Measurements from ENCODE around the gene ZNF648.
"Not testable (repeated sequence)": the region's sequence is repeated elsewhere in the genome, so short reads cannot be mapped to it uniquely, and the experiment has no call there.

Gene ZNF648, protein sequence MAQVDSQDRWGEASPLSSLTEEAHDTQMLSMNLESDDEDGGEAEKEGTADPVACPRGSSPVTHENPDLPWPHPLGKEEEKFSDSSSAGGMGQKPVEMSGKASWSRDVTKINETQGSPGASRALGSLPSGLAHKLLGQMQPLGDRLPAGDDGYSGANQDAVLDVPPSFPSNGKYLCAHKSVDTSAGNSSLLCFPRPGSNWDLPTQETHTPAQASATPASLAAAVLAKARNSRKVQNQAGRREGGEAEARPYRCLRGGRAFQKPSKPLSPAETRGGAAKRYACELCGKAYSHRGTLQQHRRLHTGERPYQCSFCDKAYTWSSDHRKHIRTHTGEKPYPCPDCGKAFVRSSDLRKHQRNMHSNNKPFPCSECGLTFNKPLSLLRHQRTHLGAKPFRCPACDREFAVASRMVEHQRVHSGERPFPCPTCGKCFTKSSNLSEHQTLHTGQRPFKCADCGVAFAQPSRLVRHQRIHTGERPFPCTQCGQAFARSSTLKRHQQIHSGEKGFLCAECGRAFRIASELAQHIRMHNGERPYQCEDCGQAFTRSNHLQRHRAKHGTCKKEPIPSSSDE

DNA sequence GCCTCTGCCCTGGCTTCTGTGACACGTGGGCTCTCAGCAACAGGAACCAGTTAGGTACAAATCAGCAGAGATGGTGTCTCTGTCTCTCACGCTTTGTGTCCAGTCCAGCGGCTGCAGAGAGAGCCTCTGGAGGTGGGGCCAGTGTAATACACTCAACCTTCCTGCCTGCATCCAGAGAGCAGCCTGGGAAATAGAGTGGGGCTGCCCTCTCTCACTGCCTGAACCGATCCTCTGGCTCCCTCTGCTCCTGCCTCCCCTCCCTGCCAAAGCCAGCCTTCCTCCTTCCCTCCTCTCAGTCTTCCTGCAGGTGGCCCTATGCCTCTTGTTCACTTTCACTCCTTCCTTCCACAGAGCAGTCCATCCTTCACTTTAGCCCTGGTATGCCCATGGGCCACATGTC lies at the start of gene ZNF648:
ZNF648 (minus strand) TSS at position 119 of the 400 bp plus-strand sequence. CDS start 3,702 bp downstream, outside the sequence.
- no peak for DNase-seq

DNA sequence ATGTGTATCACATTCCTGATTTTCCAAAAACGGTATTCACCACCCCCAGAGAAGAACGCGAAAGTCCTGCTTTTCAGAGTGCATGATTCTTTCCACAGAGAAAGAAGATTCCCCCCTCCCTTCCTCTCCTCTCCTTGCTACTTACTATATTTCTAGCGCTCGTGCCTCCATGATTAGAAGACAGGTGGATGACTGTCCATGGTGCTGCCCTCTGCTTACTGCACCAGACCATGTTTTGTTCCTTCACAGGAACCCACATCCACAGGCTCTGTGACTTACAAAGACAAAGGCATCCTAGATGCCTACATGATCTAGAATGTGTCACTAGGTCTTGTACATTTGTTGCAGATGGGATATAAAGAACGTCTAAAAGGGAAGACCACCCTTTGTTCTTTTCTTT lies 49.1 kb upstream of the ZNF648 start:
- no peak for DNase-seq

DNA sequence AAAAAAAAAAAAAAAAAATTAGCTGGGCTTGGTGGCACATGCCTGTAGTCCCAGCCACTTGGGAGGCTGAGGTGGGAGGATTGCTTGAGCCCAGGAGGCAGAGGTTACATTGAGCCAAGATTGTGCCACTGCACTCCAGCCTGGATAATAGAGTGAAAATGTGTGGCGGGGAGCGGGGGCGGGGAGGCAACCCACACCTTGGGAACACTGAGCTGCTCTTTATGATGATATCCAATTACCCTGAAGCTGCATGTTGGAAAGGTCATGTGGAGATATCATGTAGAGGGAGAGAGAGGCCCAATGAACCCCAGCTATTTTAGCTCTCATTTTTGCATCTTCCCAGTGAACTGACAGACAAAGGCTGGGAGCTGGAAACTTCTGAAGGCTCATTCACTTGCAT lies 48.3 kb upstream of the ZNF648 start:
- no peak for DNase-seq

DNA sequence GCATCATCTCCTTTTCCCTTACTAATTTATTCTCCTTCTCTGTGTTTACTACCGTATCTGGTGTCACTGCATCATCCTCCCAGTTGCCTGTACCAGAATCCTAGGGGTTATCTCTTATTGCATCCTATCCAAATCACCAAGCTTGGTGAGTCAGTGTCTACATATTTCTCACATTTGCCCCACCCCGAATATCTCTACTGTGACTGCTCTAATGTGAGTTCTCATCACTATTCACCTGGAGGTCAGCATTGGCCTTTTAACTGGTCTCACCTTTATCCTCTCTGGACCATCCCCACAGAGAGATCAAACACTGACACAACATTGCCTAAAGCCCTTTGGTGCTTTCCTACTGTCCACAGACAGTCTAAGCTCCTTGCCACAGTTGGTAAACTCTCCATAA lies 45.7 kb upstream of the ZNF648 start:
- no peak for DNase-seq

DNA sequence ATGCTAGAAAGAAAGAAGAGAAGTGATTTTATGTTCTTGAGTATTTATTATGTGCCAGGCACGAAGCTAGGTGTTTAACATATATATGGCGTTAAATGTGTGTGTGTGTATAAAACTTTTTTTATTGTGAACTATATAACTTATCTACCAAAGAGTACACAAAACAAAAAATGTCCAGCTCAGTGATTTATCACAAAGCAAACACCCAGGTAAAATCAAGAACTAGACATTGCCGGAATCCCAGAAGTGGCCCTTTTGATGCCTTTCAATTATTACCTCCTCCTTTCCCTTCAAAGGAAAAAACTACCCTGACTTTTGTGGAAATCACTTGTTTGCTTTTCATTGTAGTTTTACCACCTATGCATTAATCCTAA lies 40.5 kb upstream of the ZNF648 start:
- no peak for DNase-seq

DNA sequence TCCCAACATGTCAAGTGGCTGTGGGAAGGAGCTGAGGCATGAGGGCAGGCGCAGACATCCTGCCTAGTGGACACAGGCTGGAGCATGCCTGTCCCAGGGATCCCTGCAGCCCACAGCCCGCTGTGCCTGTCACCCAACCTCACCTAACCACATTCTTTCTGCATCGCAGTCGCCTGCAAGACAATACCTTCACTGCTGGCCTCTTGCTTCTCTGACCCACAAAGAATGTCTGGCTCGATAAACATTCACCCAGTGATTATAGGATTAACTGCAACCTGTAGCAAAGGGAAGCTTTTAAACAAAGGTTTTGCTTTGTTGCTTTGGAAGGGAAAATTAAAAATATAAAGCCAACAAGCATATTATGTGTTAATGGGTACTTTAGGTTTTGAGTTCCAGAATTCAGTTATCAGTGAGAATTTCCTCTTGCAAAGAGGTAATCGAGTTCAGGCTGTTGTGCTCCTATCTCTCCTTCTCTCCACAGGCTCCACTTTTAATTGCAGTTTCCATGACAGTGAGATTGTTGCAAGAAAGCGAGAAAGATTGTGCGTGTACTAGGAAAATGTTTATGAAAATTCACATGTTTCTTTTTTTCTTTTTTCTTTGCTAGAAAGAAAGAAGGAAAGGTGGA lies 40.0 kb upstream of the ZNF648 start:
- no peak for DNase-seq

DNA sequence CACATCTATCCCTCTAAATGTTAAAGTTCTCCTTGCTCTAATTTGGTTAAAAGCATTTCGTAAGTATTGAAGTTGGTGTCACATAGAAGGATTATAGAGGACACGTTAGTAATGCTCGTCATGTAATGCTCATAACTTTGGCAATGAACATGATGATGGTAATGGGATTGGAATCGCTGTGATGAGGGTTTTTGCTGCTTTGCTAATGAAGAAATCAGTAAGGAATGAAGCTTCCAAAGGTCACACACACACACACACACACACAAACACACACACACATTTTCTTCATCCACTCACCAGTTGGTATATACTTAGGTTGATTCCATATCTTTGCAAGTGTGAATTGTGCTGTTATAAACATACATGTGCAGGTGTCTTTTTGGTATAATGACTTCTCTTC lies 36.8 kb upstream of the ZNF648 start:
- DNase-seq, result no peak

DNA sequence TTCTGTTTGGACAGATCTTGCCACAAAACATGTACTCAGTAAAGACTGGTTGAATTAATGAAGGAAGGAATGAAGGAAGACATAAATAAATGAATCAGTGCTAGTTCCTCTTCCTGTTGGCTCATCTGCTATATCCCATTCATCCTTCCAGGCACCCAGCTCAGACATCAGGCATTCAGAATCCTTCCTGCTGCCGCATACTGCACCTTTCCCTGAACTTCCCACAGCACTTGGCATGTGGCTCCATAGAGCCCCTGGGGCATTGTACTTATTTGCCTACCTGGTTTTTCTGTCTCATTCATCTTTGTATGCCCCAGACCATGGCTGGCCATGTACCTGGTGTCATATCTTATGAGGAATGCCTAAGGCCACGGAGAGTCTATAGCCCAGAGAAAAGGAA lies 34.4 kb upstream of the ZNF648 start:
- DNase-seq, result no peak

DNA sequence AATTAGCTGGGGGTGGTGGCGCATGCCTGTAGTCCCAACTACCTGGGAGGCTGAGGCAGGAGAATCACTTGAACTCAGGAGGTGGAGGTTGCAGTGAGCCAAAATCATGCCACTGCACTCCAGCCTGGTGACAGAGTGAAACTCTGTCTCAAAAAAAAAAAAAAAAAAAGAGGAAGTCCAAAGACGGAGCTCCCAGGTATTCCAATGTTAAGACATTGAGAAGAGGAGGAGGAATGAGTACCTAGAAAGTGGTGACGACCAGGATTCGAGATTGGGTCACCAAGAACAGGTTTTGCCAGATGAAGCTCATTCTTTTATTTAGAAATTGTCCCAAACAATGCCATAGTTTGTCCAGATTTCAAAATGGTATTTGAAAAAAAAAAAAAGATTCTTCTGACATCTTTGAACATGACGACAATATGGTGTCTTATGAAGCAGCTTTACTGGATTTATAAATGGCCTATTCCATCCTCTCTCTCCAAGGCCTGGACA lies 33.0 kb upstream of the ZNF648 start:
- not testable (repeated sequence) for DNase-seq

DNA sequence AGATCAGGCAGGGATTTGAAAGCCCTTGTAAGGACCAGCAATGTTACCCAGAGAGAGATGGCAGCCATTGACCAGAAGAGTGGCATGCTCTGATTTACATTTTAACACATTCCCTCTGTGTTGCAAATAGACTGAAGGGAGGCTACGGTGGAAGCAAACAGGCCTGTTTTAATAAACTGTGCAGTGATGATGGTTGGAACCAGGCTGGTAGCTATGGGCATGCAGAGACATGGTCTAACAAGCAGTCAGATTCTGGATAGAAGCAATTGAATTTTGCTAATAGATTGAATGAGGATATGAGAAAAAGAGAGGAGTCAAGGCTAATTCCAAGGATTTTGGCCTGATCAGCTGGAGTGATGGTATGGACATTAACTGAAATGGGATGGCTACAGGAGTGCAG lies 32.3 kb upstream of the ZNF648 start:
- no peak for DNase-seq

DNA sequence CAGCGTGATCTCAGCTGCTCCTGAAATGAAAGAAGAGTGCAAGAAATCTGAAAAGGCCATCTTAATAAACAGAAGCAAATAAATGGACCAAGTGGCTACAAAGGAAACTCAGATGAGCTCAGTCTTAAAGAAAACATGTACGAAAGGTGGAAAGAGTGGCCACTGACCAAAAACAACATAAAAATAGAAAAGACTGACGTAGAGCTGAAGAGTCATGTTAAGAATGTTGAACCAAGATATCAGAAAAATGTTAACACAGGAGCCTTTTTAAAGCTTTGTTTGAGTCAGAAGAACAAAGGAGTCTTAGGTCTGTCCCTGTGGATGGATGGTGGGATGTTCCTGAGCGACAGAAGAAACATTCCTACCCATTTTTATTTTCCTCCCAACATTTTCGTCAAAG lies 30.8 kb upstream of the ZNF648 start:
- DNase-seq, result no peak

DNA sequence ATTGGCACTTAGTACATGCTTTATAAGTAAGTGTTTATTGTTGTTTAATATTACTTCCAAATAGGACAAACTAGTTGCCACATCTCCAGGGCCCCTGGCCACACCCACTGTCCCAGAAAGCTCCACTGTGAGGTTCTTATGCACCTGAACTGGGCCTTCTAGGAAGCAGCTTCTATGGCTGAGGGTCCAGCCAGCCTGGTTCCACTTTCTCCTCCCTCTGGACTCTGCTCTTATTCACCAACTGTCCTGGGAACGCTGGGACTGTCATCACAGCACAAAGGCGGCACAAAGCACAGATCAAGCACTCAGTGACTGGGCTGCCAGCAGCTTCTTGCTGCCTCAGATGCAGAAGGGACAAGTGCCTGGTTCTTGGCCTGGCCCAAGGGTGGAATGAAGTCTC lies 29.6 kb upstream of the ZNF648 start:
- no peak for DNase-seq

DNA sequence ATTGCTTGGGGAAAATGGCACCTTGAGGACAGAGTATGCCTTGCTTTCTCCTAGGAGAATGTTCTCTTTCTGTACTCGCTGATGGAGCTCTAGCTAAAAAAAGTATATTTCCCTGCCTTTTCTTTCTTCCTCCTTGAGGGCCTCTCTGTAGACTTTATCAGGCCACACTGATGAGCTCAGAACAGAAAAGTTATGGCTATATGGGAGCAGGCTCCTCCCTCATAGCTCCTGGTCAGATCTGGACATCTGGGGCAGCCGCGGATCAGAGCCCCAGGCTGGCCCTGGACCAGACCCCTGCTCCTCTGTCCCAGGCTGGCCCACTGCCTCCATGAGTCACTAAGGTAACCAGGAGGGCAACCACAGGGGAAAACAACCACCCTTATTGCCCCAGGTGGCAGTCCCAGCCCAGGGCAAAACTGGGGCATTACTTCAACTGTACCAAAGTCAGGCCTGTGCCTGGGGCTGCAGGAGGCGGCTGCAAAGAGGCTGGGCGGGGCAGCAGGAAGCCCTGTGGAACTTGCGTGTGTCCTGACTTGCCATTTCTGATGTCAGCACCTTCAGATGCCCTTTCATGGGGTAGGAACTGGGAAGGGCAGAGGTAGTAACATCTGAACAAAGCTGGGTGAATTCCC lies 26.3 kb upstream of the ZNF648 start:
- DNase-seq, result no peak

DNA sequence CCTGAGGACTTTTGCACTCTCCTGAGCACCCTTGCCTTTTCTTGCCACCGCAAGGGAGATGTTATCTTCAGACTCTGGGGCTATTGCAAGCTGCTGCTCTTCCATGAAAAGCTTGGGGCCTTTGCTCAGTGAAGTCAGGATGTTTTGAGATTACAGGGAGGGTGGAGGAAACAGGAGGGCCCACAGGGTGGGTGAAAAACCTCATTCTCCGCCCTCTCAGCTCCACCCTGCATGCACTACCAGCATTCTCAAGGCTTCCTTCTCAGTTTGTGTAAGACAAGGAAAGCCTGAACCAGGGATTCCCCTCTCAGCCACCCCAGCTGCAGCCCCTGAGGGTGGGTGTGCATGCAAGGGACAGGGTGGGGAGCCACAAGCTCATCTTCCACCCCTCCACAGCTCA lies 25.8 kb upstream of the ZNF648 start:
- DNase-seq, result no peak

DNA sequence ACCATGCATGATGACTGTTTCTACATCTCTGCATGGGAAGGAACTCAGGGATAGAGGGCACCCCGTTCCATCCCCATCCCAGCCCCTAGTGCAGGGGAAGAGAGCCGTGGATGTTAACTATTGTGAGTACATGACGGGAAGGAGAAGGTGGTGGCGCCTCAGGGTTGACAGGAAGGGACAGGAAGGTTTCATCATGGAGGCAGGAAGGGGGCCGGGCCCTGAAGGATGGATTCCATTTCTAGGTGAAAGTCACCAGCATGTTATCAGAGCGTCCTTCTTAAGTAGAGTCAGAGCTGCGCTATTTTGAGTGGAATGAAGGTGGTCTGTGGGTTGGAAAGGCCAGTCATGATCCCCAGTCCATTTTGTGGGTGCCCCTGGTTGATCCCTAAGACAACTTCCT lies 25.1 kb upstream of the ZNF648 start:
- DNase-seq, result no peak

DNA sequence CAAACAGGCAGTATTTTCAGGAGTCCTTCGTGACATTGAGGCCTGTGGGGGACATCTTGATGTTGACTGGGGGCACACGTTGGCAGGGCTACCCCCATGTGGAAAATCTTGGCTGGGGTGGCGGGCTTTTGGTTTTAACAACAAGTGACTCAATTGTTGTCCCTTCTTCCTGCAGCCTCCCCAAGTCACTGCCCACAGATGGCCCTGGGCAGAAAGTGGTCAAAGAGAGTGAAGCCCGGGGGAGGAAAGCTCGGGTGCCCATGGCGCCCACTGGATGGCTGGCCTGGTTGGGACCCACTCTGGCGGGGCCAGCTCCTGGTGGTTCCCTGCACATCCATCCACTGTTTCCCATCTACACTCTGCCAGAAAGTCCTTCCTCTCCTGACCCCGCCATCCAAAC lies 24.6 kb upstream of the ZNF648 start:
- no peak for DNase-seq

DNA sequence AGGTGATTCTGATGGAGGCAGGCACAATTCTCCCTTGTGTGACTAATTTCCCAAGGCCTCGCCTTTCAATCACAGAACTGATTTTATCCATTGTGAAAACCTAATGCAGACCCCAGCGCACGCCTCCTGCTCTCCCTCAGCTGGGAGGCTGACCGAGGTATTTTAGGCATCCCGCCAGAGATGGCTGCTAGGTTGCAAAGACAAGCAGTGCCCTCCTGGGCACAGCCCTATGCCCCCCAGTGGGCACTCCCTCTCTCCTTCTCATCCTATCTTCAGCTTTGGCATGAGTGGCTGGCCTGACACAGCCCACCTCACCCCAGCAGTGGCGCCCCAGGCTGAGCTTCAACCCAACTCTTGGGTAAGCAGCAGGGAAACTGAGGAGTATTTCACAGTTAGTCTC lies 24.2 kb upstream of the ZNF648 start:
- DNase-seq, result no peak

DNA sequence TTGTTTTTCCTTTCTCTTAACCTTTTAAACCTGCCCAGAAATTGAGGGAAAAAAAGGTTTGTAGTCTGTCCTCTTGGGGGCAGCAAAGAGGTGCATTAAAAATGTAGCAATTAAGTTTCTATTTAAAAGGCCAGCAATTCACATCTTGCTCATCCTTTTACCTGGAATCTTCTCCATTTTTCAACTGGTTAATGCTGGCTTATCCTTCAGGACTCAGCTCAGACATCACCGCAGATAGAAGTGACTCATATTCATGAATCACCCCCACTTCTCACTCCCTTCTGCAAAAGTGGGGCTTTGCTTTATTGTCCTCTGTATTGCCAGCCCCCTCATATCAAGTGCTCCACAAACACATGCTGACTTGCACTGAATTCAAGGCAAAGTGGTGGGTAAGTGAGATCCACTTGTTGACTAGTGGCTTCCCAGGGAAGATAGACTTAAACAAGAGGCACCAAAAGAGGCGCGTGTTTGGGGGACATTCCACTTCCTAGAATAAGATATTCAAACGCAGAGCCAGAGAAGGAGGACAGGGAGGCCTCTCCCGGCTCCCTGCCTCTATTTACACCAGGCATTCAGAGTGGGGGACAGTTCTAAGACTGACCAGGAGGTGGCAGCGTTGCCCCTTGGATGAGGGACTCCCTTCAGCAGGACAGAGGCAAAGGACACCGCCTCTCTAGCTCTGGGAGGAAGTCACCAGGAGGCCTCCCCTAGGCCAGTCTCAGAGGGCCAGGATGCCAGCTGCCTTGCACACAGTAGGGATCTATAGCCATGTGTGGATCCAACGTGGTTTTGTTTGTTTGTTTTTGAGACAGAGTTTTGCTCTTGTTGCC lies 23.2 kb upstream of the ZNF648 start:
- DNase-seq, result peak; percentile 67

DNA sequence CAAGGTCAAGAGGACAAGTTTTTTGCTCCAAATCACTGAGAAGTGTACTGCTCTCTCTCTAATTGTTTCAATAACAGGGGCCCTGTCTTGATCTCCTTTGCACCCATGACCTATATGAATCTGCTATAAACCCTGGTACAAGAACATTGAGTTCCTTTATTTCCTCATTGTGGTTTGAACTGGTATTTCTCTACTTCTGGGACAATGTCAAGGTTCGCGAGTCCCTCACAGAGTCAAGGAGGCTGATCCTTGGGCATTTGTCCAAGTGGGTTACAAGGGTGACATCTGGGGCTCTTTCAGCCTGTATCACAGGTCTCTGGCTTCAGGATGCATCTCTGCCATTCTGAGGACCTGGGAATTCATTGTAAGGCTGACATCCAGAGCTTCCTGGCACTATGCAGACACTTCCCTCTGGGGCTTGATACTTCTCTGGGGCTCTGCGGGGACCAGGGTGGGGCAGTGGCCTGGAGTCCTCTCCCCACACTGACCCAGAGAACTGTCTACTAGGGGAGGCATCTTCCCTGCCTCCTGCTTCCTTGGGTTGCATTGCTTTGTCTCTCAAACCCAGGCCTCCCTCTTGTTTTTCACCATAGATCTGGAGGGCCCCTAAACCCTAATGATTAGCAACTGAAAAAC lies 22.5 kb upstream of the ZNF648 start:
- DNase-seq, result no peak

DNA sequence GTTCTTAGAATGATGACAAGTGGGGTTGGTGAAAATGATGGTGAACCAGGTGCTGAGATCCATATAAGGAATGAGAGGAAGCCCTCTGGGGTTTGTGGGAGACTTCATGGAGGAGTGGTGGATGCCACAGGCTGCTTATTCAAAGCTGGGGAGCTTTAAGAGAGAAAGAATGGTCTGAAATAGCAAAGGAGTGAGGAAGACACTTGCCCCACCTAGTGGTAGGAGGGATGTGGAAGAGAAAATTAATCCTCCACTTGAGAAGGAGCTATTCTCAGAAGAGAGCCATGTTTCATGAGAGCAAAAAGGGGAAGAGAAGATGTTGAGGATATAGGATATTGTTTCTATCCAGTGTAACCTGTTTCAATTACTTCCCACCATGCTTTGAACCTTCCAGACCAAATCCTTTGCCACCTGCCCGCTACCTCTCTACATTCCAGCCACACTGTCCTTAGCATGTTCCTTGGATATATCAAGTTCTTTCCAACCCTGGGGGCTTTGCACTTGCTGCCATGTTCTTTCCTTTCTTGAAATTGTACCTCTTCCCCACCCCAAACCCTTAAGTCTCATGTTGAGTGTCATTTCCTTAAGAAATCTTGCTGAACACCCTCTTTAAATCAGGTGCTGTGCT lies 19.6 kb upstream of the ZNF648 start:
- DNase-seq, result no peak

DNA sequence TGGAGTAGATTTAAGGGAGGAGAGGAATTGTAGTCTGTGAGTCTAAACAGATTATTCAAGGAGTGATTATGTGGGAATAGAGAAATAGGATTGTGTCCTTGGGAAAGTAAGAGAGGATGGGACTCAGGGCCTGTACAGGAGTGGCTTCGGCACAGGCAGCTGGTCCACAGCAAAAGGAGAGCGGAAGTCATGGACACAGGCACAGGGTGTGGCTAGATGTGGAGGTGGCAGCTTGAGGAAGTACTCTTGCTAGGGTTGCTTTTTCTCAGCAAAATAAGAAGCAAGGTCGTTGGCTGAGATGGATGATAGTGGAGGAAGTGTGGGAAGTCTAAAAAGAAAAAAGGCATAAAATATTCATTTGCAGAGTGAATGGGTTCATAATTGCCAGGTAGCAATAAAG lies 18.5 kb upstream of the ZNF648 start:
- DNase-seq, result no peak

DNA sequence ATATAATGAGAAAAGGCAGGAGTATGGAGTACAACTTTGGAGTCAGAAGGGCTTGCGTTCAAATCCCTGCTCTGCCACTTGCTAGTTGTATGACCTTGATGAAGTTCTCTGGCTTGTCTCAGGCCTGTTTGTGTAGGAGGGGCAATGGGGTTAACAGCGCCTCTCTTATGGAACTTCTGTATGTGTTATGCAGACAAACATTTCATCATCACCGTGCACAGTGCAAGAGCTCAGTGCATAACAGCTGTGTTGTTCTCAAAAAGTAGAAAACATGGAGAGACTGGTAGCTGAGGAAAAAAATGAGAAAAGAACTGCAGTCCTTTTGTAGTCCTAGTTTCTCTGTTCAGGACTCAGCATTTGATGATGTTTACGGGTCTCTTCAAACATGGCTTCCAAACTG lies 10.4 kb upstream of the ZNF648 start:
- no peak for DNase-seq

Data from activated CD4-positive, alpha-beta T cell treated with anti-CD3 and anti-CD28 coated beads for 1 hour (primary cell).